GM04503 (cell line): ENCODE data around the gene CEP68.
"Not testable (repeated sequence)": the region's sequence is repeated elsewhere in the genome, so short reads cannot be mapped to it uniquely, and the experiment has no call there.

Experiments used
- DNase-seq: peaks from one replicate; pipeline ENCODE4 v3.0.0-alpha.2; 2012; ENCODE audit warnings: low read depth

CEP68 gene

GRCh38 chr2:65031341-65032018 lies 24.7 kb upstream of the CEP68 start:
- no peak for DNase-seq

GRCh38 chr2:65032019-65032975 lies 23.9 kb upstream of the CEP68 start:
- no peak for DNase-seq

- DNase-seq = no peak
These were observed 23.0 kb upstream of the CEP68 start for GRCh38 chr2:65033178-65033577.

- not testable (repeated sequence) for DNase-seq
These were observed 22.5 kb upstream of the CEP68 start for GRCh38 chr2:65033667-65034066.

GRCh38 chr2:65035351-65035943 lies 20.8 kb upstream of the CEP68 start:
- DNase-seq = no peak

GRCh38 chr2:65037178-65037577 lies 19.0 kb upstream of the CEP68 start:
- DNase-seq = no peak

- no peak for DNase-seq
These were observed 16.6 kb upstream of the CEP68 start for GRCh38 chr2:65039640-65040039.

- no peak for DNase-seq
These were observed 15.6 kb upstream of the CEP68 start for GRCh38 chr2:65040400-65041261.

GRCh38 chr2:65043001-65043400 lies 13.2 kb upstream of the CEP68 start:
- no peak for DNase-seq

- no peak for DNase-seq
These were observed 12.0 kb upstream of the CEP68 start for GRCh38 chr2:65044097-65044735.

GRCh38 chr2:65045651-65046050 lies 10.6 kb upstream of the CEP68 start:
- DNase-seq = no peak

GRCh38 chr2:65046633-65047407 lies 9.4 kb upstream of the CEP68 start:
- DNase-seq = no peak

- DNase-seq = no peak
These were observed 7.1 kb upstream of the CEP68 start for GRCh38 chr2:65049010-65049639.

- no peak for DNase-seq
These were observed 5.3 kb upstream of the CEP68 start for GRCh38 chr2:65050931-65051330.

GRCh38 chr2:65053199-65053598 lies 3.0 kb upstream of the CEP68 start:
- DNase-seq = no peak

GRCh38 chr2:65054749-65055421 lies 1.3 kb upstream of the CEP68 start:
- DNase-seq = no peak

- no peak for DNase-seq
These were observed 598 bp upstream of the CEP68 start for GRCh38 chr2:65055422-65056214.

GRCh38 chr2:65057054-65057375 lies 799 bp downstream of the CEP68 start:
- no peak for DNase-seq
